ENCODE results near the gene MMP2.

The MMP2 gene

DNA sequence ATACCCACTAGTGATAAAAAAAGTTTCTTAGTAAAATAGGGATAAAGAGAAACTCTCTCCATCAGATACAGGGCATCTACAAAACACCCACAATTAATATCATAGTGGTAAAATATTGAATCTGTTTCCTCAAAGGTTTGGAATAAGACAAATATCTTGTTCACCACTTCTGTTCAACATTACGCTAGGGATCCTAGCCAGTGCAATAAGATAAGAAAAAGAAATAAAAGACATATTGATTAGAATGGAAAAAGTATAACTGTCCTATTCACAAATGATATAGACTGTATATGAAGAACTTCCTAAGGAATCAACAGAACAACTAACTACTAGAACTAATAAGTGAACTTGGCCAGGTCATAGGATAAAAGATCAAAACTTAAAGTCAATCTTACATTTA lies 42.8 kb downstream of the MMP2 start:
- no peak for DNase-seq

DNA sequence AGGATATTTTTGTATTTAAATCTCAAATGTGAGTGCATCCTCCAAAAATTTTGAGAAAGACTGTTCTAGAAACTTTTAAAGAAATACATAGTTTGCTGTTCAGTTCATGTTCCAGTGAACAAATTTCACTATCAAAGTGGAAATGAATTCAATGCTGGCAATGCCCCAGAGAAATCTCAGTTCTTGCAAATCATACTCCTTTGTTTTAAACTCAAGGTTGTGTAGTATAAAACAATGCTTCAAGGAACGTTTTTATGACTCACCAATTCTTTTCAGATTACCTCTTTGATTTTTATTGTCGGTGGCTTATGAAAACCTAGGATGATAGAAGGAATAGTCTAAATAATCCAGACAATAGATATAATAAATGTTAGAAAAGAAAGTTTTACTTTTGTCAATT lies 47.4 kb downstream of the MMP2 start:
- no peak for DNase-seq

DNA sequence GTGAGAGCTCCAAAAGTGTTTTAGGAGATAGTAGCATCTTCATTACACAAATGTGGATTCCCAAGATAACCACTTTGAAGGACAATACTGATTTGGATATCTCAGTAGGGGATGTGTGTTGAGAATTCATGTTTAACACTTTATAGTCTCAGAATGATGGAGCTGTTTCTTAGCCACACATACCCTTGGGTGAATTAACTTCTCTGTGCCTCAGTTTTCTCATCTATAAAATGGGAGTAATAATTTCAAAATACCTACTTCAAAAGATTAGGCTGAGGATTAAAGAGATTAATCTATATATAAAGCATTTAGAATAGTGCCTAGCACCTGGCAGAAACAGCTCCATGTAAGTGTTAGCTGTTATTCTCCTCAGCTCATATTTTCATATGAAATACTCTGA lies 48.9 kb downstream of the MMP2 start:
- DNase-seq = no peak

DNA sequence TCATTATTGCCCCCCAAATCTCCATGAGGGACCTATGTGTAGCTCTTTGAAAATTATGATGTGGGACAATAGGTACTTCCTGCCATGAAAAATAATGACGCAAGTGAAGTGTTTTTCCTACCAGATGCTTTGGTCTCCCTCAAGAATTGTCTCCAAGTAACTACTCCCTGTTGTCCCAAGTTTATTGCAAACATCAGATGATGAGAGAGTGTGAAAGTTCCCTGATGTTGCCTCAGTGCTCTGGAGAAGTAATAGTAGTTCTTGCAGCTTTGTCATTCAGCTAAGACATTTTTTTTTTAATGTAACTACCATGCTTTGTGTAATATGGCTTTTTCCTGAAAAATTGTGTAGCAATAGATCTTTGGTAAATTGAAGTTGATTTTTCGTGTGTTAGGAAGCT lies 50.0 kb downstream of the MMP2 start:
- no peak for DNase-seq

DNA sequence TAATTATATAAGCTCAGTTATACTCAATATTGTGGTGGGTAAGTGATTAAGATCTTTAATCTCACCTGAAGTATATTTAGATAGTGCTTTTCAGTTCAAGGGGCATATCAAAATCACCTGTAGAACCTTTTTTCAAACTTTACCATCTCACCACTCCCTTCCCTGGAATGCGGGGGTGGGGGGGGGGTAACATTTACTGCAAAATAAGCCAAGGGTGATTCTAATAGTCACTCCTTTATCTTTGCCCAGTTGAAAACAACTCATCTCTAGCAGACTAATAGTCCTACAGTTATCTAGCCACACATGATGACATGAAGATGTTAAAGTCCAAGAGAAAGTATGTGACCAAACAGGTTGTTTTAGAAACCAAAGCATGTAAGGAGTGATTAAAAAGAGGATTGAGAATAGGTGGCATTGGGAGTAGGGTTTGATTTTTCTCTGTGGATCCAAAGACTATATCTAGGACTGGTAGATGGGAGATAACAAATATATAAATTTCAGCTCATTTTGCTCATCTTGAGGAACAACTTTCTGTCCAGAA lies 51.4 kb downstream of the MMP2 start:
- DNase-seq = no peak

DNA sequence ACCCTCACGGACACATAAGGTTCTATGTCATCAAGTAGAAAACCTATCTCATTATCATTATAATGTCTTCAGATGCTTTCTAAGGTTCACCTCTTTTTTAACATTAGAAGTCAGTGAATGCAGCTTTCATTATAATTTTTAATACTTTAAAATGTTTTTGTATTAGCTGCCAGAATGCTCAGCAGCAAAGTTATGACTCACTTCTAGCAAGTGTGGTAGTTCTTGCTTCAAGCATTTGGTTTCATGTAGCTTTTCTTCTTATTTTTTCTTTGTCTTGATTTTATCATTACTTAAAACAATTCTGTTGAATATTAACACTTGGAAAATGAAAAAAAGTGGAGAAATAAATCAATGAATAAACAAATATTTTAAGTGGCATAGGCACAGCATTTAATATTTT lies 53.2 kb downstream of the MMP2 start:
- no peak for DNase-seq

DNA sequence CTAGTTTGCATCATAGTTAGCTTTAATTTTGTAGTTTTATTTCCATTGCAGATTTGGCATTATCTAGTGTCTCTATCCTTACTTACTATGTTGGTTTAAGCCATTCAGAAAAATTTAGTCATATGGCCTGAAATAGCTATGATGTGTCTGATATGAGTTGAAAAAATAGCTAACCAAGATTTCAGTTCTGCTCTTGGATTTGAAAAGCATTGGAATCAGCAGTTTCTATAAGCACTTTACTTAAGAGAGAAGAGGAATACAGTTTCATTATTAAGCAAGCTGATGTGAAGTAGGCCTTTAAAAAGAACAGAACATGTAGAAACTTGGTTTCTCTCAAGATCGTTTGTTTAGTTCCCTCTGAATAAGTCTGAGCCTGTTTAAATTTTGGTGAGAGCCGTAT lies 55.8 kb downstream of the MMP2 start:
- no peak for DNase-seq

DNA sequence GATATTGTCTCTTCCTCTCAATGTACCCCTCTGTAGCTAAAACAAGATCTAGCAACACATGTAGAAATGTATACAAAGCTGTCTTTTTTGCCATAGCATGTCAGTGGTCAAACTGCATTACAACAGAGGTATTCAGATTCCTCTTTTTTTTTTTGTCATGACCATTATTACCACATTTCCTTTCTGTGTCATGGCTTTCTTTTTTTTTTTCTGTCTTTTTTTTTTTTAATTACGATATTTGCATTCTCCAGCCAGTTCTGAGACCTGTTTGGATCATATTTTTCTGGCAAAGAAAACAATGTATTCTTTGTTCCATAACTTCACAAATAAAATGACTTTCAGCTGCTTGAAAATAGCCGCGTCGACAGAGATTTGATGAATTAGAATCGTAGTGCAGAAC lies 60.1 kb downstream of the MMP2 start:
- no peak for DNase-seq

DNA sequence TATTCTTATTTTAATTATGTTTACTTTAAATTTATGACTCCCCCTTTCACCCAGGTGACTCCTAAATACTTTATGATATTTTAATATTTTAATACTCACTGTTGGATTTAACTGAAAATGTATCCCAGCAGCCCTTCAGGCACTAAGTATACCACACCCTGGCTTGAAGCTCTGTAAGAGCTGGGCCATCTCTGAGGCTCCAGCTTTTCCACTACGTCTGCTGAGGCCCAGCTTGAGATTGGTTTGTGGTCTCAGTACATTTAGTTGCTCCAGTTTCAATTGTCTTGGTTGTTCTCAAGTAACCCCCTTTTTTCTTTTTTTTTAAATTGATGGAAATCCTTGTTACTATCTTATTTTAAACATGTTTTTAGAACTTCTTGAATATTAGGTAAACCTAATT lies 60.5 kb downstream of the MMP2 start:
- DNase-seq = no peak

DNA sequence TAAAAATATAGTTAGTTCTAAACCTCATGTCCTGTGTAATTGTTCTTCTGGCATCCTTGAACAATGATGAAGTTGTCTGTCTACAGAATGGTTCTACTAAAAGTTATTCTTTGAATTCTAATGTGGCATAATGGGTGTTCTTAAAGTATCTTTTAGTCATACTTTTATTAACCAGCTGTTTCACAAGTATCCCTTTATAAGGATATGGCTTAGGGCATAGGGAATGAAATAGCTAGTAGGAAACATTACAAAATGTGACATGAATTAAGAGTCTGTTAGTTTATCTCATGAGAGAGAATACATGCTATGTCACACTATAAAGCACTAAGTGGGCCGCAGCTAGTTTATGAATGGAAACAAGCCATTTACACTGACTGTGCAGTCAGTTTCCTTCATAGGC lies 61.2 kb downstream of the MMP2 start:
- no peak for DNase-seq

DNA sequence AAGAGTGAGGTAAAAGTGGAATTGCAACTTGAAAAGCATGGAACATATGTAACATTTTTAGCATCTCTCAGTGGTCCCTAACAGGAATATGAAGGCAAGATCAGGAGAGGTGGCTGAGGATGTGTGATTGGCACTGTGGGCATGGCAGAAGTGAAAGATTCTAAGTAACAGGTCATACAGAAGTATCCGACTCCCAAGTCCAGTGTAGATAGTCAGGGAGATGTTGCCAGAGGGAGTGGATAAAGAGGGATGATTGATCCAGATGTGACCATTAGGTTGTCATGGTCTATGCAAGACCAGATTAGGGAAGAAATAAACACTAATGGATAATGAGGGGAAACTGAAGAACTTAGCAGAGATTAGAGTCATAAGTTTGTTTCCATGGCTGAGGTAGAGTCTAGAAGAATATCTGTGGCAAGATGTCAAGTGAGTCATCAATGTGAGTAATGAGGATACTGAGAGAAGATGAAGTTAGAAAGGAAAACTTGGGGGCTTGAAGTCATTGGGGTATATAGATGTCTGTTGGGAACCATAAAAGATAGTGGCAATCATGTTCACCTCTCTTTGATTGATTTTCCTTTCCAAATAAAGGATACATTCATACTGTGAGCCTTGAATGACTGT lies 63.6 kb downstream of the MMP2 start:
- DNase-seq = no peak

DNA sequence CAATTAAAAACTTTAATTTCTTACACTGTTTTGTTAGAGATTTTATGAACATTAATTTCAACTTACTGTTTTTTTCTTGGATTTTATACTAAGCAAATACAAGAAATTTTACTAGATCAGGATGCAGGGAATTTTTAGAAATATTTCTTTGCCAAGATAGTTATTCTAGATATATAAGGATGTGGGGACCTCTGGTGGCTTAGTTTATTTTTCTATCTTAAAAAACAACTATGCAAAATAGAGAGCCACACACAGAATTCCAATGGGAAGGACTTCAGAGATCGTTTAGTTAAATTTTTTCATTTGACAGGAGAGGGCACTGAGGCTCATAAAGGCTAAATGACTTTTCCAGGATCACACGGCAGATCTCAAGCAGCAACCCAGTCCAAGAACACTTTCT lies 64.5 kb downstream of the MMP2 start:
- DNase-seq = no peak

DNA sequence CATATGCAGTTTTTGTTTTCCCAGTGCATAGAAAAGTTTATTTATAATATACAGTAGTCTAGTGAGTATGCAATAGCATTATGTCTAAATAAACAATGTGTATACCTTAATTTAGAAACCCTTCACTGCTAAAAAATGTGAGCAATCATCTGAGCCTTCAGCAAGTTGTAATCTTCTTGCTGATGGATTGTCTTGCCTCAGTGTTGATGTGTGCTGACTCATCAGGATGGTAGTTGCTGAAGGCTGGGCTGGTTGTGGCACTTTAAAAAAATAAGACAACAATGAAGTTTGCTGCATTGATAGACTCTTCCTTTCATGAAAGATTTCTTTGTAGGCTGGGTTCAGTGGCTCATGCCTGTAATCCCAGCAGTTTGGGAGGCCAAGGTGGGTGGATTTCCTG lies 73.6 kb downstream of the MMP2 start:
- DNase-seq = no peak

DNA sequence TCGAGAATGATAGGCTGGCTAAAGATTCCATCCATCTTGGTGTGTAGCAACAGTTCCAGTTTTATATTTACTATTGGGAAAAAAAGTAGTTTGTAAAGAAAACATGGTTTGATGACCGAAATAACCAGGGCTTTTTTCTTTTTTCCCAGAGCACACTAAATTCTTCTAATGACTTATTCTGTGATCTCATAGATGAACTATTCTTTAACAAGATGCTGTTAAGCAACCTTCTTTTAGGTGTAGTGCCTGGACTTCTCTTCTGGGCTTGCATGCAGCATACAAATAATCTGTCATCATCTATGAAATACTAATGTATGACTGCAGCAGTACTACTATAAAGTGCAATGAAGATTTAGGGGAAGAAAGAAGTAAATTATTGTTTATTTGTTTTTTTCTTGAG lies 76.4 kb downstream of the MMP2 start:
- no peak for DNase-seq

All from central memory CD4-positive, alpha-beta T cell (primary cell).